Measurements from ENCODE around the gene HDGF. TPM values are rescaled to one million over a fixed set of nuclear protein-coding genes. Genes with fewer than 3 reads are reported as not detected.
A peak's percentile ranks its signal among the peaks of the same experiment; 100 is the strongest.

HDGF gene
- total RNA-seq, 1 experiment from 2014 or later, result 191 TPM

DNA sequence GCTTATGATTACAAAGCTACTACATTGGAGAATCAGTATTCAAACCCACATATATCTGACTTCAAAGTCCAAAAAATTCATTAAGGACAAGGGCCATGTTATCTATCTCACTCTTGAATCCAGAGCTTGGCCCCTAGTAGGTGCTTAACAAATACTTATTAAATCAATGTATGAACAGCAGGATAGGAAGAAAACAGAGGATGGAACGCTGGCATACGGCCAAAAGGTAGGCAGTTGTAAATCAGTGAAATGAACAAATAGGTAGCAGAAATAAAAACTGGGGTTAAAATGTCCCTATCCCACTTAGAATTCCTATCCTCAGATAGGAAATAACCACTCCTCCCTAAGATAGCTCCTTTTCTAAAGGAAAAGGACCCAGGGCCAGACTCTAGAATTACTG lies 12.6 kb downstream of the HDGF start:
- in situ Hi-C loops (cut with HindIII; ENCODE audit: low pct_unique_long_range_greater_than_20kb, low sequenced_read_pairs), result no loop called here
- no peak for DNase-seq (ENCODE audit: low read depth, low spot score)

DNA sequence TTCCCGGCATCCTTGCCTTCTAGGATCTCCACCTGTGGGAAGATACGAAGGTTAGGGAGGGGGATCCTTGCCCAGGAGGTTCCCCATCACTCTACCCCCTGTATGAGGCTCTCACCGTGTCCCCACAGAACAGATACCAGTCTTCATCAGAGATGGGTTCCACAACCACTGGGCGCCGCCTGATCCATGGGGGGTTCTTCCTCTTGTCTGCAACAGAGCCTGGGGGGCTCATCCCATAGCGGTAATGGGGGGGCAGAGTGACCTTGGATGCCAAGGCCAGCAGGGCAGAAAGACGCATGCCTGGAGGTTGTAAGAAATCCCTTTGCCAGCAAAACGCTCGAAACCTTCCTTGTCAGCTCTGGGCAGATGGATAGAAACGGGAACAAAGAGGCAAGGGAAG lies 13.1 kb downstream of the HDGF start:
- DNase-seq (ENCODE audit: low read depth, low spot score), result no peak
- in situ Hi-C loops (cut with HindIII; ENCODE audit: low pct_unique_long_range_greater_than_20kb, low sequenced_read_pairs), result no loop called here

DNA sequence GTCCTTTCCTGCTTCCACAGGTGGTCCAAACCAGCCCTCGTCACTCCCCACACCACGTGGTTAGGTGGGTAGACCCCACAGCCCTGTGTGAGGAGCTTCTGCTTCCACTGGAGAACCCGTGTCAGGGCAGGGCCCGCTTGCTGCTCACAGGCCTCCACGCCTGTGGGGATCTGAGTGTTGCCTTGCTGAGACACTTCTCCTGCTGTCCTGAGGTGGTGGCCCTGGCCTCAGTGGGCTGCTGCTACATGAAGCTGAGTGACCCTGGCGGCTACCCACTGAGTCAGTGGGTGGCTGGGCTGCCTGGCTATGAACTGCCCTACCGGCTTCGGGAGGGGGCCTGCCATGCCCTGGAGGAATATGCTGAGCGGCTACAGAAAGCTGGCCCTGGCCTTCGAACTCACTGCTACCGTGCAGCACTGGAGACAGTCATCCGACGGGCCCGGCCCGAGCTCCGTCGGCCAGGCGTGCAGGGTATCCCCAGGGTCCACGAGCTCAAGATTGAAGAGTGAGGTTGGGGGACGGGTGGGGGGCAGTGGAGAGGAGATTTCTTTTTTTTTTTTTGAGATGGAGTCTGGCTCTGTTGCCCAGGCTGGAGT lies 17.4 kb downstream of the HDGF start:
- in situ Hi-C loops (cut with HindIII; ENCODE audit: low pct_unique_long_range_greater_than_20kb, low sequenced_read_pairs), result no loop called here
- DNase-seq (ENCODE audit: low read depth, low spot score), result no peak

DNA sequence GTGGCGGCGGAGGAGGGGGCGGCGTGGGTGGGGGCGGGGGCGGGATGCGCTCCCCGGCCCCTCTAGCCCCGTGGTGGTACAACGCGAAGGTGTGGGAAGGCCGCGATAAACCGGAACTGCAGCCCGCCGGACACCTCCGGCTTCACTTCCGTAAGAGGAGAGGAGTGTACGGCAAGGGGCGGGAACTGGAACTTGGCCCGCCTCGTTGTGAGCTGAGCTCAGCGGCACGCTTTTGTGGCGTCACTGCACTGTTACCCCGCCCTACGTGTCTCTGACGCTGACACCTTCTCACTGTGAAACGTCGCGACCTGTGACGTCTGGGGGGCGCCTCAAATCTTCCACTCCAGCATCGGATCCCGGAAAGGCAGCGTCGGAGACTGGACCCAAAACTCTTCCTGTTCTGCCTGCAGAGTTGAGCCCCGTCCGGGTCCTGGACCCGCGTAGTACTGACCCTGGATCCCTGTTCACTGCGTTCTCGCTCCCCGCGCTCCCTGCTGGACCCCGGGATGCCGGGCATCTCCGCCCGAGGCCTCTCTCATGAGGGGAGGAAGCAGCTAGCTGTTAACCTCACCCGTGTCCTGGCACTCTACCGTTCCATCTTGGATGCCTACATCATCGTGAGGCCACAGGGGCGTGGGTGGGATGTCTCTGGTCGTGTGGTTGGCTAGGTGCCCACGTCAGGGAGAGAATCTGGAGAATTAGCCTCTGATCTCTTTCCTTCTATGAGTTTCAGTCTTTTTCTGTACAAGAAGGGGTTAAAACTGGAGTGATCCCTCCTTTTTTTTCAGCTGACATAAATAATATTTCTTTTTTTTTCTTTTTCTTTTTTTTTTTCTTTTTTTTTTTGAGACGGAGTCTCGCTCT lies 22.6 kb downstream of the HDGF start, which contains the start of gene ISG20L2:
Gene ISG20L2, minus strand, starts transcription at position 168 of the 864 bp plus-strand sequence. CDS start 1,114 bp downstream, outside the sequence.
- peak; percentile 96 for DNase-seq (ENCODE audit: low read depth, low spot score)
- in situ Hi-C loops (cut with HindIII; ENCODE audit: low pct_unique_long_range_greater_than_20kb, low sequenced_read_pairs), result no loop called here

DNA sequence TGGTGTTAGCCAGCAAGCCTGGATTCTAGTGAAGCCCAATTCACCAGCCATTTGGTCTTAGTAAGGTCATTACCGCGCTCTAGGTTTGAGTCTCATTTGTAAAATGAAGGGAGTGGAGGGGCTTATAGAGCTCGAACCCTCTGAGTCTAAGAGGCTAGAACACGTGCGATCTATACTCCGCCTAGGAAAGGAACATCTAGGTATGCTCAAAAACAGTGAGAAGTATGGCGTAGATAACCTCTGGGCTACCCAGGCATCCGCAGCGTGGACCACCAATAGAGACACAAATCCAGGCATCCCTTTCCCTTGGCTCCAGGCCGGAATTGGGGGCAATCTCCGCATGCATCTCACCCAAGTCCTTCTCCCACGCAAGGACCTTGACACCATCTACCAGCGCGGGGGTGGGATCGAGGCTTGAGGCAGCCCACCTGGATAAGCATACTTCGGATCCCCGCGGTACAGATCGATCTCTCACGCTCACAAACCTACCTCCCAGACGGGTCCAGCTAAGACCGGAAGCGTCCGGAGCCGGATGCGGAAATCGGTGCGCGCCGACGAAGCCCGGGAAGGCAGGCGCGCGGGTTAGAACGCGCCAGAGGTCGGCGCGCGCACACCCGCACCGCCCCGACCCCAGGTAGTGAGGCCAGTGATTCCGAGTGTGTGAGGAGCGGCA lies 23.4 kb downstream of the HDGF start, which contains the start of gene METTL25B:
Gene METTL25B, plus strand, starts transcription at position 544 of the 673 bp plus-strand sequence. CDS start 636 bp downstream, outside the sequence.
- in situ Hi-C loops (cut with HindIII; ENCODE audit: low pct_unique_long_range_greater_than_20kb, low sequenced_read_pairs), result no loop called here
- peak; percentile 78 for DNase-seq (ENCODE audit: low read depth, low spot score)

DNA sequence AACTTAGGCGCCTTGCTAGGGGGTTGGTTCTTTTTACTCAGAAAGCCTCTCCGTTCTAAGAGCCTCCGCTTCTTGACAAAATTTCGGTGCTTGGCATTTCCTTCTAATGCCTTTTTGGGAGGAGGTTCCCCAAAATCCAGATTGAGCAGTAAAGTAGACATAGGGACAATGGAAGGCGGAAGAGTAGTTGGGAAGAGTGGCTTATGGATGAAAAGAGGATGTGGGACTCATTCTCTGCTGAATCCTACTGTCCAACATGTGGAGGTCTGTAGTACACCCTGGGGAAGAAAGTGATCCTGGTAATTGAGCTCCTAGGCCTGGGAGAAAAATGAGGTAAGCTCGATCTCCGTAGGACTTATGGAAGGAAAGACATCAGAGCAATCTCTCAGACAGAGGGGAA lies 24.0 kb downstream of the HDGF start:
- no peak for DNase-seq (ENCODE audit: low read depth, low spot score)
- in situ Hi-C loops (cut with HindIII; ENCODE audit: low pct_unique_long_range_greater_than_20kb, low sequenced_read_pairs), result no loop called here

DNA sequence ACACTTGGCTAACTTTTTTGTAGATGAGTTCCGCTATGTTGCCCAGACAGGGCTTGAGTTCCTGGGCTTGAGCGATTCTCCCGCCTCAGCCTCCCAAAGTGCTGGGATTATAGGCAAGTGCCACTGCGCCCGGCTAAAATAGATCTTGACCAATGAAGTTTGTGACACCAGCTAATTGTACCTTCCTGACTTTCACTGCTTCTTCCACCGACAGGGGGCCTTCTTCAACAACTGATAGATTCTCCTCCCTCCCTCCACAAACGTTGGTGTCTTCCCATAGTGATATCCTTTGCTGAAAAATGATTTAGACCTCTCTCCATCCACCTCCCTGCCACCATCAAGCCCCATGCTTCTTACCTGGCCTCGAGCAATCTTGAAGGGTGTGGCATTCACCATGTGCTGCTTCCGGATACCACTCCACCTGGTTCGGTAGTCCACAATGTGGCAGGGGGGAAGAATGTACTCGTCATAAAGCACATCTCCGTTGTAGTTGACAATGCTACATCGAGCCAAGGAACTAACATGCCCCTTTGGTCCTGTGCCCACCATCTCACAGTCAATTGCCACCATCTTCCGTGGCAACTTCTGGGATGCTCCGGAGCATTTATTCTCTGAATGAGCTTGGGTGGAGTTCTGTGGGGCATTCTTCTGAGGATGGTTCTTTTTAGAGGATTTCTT lies 24.8 kb downstream of the HDGF start:
- in situ Hi-C loops (cut with HindIII; ENCODE audit: low pct_unique_long_range_greater_than_20kb, low sequenced_read_pairs), result no loop called here
- peak; percentile 77 for DNase-seq (ENCODE audit: low read depth, low spot score)

DNA sequence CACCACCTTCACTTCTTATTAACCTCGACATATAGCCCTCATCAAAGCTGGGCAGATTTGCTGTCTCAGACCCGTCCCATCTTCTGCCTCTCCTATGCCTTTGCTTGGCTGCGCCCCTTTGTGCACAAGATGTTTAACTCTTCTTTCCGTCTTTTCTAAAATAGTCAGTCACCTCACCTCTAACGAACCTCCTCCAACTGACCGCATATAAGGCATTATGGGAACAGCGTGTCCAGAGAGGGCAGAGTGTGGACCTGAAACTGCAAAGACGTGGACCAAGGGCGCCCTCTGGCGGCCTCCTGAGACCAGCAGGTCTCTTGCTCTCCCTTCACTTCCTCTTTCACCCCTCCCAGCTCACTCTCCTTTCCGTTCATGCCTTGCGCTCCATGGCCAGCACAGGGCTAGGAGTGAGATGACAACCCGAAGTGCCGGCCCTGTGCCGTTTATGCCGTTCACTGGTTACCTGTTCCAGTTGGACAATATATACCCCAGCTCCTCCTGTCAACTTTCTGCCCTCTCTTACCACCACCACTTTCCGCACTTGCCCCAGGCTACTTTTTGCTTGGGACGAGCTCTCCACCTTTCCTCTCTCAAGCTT lies 25.7 kb downstream of the HDGF start:
- peak; percentile 90 for DNase-seq (ENCODE audit: low read depth, low spot score)
- in situ Hi-C loops (cut with HindIII; ENCODE audit: low pct_unique_long_range_greater_than_20kb, low sequenced_read_pairs), result no loop called here

DNA sequence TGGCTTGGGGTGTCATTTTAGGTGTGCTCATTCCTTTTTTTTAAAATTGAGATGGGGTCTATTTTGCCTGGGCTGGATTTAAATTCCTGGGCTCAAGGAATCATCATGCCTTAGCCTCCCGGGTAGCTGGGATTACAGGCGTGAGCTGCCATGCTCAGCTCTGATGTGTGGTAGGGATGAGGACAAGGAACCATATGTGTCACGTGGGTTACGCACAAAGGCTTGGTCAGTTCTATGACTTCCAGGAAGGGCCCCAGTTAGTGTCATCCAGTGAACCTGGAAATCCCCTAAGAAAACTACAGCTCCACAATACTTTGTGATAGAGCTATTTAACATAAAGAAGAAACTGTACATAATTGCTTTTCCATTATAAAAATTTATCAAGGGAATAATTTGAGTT lies 29.9 kb downstream of the HDGF start:
- in situ Hi-C loops (cut with HindIII; ENCODE audit: low pct_unique_long_range_greater_than_20kb, low sequenced_read_pairs), result no loop called here

DNA sequence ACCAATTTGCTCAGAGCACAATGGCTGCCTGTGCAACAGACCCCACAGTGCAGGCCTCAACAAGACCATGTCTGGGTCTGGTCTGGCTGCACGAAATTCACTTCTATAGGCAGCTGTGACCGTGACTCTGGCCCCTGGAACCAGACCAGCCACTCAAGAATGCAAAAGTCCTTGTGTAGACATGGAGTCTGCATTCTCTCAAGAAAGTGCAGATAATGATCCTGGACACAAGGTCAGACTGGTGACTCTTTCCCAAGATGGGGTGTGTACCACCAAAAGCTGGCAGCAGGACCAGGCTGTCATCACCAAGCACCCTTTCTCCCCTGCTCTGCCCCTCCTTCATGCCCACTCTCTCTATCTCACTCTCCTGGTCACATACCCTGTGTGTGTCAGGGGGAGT lies 30.3 kb downstream of the HDGF start:
- in situ Hi-C loops (cut with HindIII; ENCODE audit: low pct_unique_long_range_greater_than_20kb, low sequenced_read_pairs), result no loop called here
- no peak for DNase-seq (ENCODE audit: low read depth, low spot score)

More for the DNA sequence above, 29.9 kb downstream of the HDGF start:
- no peak for DNase-seq (ENCODE audit: low read depth, low spot score)

DNA sequence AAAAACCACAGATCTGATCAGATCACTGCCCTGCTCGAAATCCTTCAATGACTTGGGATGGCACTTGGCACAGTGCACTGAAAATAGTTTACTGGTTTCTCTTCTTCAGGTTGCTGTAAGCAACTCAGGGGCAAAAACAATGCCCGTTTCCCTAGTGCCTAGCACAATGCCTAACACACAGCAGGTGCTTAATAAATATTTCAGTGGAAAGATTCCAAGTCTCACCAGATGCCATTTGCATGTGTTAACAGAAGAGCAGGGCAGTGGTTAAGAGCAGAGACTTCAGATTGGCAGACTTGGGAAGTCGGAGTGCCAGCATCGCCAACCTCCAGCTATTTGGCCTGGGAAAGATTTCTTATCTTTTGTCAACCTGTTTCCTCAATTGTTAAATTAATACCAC lies 34.1 kb downstream of the HDGF start:
- DNase-seq (ENCODE audit: low read depth, low spot score), result no peak
- in situ Hi-C loops (cut with HindIII; ENCODE audit: low pct_unique_long_range_greater_than_20kb, low sequenced_read_pairs), result no loop called here

DNA sequence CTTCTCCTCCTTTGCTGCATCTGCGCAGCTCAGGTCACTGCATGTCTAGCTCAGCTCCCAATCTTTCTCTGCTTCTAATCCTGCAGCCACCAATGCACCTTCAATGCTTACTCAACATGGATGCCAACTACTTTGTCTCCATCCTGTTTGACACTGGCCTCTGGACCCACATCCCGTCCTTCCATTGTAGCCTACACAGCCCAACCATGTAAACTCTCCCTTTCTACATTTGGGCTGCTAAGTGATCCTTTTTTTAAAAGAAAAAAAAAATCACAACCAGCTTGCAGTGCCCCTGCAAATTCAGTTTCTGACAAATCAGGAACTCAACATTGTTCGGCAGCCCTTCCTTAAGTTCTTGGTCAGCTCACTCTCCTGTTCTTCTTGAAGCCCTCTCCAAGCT lies 36.6 kb downstream of the HDGF start:
- in situ Hi-C loops (cut with HindIII; ENCODE audit: low pct_unique_long_range_greater_than_20kb, low sequenced_read_pairs), result no loop called here
- DNase-seq (ENCODE audit: low read depth, low spot score), result no peak

DNA sequence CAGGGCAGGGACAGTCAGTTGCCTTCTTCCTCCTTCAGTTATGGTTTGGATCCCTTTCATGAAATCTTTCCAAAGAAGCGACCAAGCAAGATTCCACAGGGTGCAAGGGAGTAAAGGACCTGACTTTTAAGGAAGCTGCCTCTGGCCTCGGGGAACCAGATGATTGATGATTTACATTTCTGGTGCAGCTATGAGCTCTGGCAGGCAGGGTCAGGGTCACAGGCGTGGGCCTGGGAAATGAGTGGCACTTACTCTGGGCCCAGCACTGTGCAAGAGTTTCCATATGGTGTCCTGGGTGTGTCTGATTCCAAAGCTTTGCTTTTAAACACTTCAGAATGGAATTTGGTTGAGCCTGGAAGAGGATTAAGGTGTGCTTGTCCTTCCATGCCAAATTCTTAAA lies 38.8 kb downstream of the HDGF start:
- DNase-seq (ENCODE audit: low read depth, low spot score), result no peak
- in situ Hi-C loops (cut with HindIII; ENCODE audit: low pct_unique_long_range_greater_than_20kb, low sequenced_read_pairs), result no loop called here

DNA sequence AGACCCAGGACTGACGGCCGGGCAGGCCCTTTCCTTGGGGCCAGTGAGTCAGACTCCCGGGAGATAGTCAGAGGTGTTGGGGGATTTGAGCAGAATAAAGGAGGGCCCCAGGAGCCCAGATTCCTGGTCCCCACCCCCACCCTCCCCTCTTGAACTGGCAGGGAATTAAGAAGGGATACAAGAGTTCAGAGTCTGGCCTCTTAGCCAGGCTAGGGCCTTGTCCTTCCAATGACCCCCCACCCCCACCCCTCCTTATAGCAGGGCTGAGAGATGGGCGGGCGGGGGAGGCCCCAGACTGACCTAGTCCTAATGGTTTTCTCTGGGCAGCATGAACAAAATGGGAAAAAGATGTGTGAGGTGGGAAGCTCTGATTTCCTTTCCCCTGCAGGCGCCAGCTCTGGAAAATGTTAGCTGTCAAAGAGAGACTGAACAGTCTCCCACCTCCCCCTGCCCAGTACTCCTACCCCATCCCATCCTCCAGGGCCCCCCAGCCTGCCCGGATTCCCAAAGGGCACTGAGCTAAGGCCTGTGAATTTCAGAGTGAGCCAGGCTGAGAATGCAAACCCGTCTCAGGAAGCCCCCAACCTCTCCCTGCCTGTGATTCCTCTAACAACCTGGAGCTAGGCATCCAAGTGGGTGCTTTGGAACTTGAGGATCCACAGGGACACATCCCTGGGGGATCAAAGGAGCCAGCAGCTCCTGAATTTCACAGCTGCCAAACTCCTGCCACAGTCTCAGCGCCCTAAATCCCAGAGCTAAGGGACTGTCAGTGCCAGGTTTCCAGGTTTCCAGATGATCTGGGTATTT lies 40.3 kb downstream of the HDGF start:
- DNase-seq (ENCODE audit: low read depth, low spot score), result no peak

DNA sequence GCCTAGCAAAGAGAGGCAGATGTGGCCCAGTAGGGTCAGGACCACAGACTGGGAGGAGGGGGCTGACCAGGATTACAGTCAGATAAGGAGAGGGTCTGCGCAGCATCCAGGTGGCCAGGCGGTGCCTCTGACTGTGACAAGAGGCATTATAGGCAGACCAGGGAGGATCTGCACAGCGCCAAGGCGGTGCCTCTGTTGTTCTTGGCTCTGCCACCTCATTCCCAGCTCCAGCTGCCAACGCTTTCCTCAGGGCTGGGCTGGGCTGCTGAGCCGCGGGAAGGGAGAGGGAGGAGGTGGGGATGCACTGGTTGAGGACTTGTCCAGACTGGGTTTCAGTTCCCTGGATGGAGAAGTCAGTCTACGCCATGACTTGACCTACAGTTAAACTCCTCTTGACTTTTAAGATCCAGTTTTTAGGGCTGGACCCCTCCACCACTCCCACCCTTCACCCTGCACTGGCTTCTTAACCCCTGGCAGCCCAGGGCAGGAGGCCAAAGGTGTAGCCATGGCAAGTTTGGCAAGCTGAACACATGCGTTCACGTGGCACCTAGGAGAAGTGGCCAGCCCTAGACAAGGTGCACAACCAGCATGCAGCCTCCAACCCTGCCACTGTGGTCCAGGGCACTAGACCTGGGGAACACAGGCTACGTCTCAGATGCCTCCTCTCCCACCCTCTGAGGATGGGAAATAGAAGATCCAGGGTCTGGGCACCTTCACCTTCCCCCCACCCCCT lies 41.6 kb downstream of the HDGF start:
- in situ Hi-C loops (cut with HindIII; ENCODE audit: low pct_unique_long_range_greater_than_20kb, low sequenced_read_pairs), result no loop called here
- DNase-seq (ENCODE audit: low read depth, low spot score), result no peak

More for the DNA sequence above, 40.3 kb downstream of the HDGF start:
- in situ Hi-C loops (cut with HindIII; ENCODE audit: low pct_unique_long_range_greater_than_20kb, low sequenced_read_pairs), result no loop called here

DNA sequence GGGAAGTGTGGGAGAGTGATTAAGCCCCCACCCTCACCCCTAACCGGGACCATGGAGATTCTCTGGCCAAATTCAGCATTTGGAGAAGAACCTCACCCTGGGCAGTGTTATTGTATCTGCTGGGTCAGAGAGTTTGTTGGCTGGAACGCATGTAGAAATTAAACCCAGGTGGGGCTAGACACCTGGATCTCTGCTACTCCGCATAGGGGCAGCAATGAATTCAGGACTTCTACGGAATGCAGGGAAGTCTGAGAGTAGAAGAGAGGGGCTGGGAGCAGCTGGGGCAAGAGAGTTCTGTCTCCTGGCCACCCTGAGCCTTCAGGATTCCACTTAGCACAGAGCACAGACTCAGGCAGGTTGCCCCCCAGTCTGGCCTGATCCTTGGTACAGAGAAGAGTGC lies 42.4 kb downstream of the HDGF start:
- no peak for DNase-seq (ENCODE audit: low read depth, low spot score)
- in situ Hi-C loops (cut with HindIII; ENCODE audit: low pct_unique_long_range_greater_than_20kb, low sequenced_read_pairs), result no loop called here

All from SK-MEL-5 (cell line).